HTERT RPE-1 (cell line): ENCODE measurements around the gene BSND.

ENCODE experiments used
- in situ Hi-C: fragments of 300-500 bp; cut with MboI; formaldehyde crosslinking; loops from 4 replicates; pipeline ENCODE4 v1.14.3; 2020; ENCODE audit warnings: low sequenced_read_pairs

Gene BSND

GRCh38 chr1:55044617-55045397 lies 46.1 kb downstream of the BSND start:
- in situ Hi-C loops: no loop called here

- in situ Hi-C loops: no loop called here
Observed at GRCh38 chr1:55045430-55045829, 46.7 kb downstream of the BSND start.

- in situ Hi-C loops: no loop called here
Observed at GRCh38 chr1:55046871-55047270, 48.1 kb downstream of the BSND start.

GRCh38 chr1:55047611-55048010 lies 48.9 kb downstream of the BSND start:
- in situ Hi-C loops: no loop called here

- in situ Hi-C loops: no loop called here
Observed at GRCh38 chr1:55048453-55049270, 49.9 kb downstream of the BSND start.

- in situ Hi-C loops: no loop called here
Observed at GRCh38 chr1:55049271-55049913, 50.7 kb downstream of the BSND start.

- in situ Hi-C loops: no loop called here
Observed at GRCh38 chr1:55049914-55050278, 51.2 kb downstream of the BSND start.

GRCh38 chr1:55050283-55050682 lies 51.5 kb downstream of the BSND start:
- in situ Hi-C loops: no loop called here

GRCh38 chr1:55051169-55051568 lies 52.4 kb downstream of the BSND start:
- in situ Hi-C loops: no loop called here

GRCh38 chr1:55051621-55052020 lies 52.9 kb downstream of the BSND start:
- in situ Hi-C loops: no loop called here

- in situ Hi-C loops: no loop called here
Observed at GRCh38 chr1:55052221-55053142, 53.7 kb downstream of the BSND start.

GRCh38 chr1:55053265-55053954 lies 54.7 kb downstream of the BSND start:
- in situ Hi-C loops: no loop called here

GRCh38 chr1:55054396-55054795 lies 55.7 kb downstream of the BSND start:
- in situ Hi-C loops: no loop called here

GRCh38 chr1:55055084-55055882 lies 56.5 kb downstream of the BSND start:
- in situ Hi-C loops: no loop called here

- in situ Hi-C loops: no loop called here
Observed at GRCh38 chr1:55055951-55056631, 57.4 kb downstream of the BSND start.

GRCh38 chr1:55056632-55056992 lies 57.9 kb downstream of the BSND start:
- in situ Hi-C loops: no loop called here

GRCh38 chr1:55057270-55057955 lies 58.7 kb downstream of the BSND start:
- in situ Hi-C loops: no loop called here

- in situ Hi-C loops: no loop called here
Observed at GRCh38 chr1:55057956-55058298, 59.2 kb downstream of the BSND start.
